GM12878 (cell line): Measurements from ENCODE around the gene CACNA2D3. TPM values are rescaled to one million over a fixed set of nuclear protein-coding genes. Genes with fewer than 3 reads are reported as not detected.

ENCODE experiments used
- ATAC-seq: fragments of 200-7000 bp; cut with Tn5 transposase; 3 replicates; pipeline ENCODE4 v1.9.1; 2020; ENCODE audit warnings: mild to moderate bottlenecking, moderate library complexity
- BruUV-seq: library from RNA; stranded (reverse); fragments of 400-500 nt; replicated peaks from 2 replicates; lab custom pipeline; 2021; lab: Mats Ljungman, UMichigan
- CTCF ChIA-PET: fragments of 300-600 bp; sonication (Branson Sonifier 250); formaldehyde crosslinking; extraction: SDS; loops from one replicate; lab custom pipeline; 2021; ENCODE audit warnings: inconsistent platforms; lab: Yijun Ruan, JAX
- POLR2A ChIA-PET: fragments of 350-600 bp; formaldehyde crosslinking; extraction: SDS; loops from one replicate; lab custom pipeline; 2021; ENCODE audit warnings: inconsistent platforms; lab: Charles Lee
- RAD21 ChIA-PET: fragments of 300-600 bp; sonication (Branson Sonifier 250); formaldehyde crosslinking; loops from one replicate; lab custom pipeline; 2023; ENCODE audit warnings: antibody characterized with exemption; ENCODE audit not compliant: unreplicated experiment; lab: Charles Lee
- SMC1A ChIA-PET: fragments of 300-600 bp; sonication (Branson Sonifier 250); formaldehyde crosslinking; loops from one replicate; lab custom pipeline; 2023; ENCODE audit not compliant: unreplicated experiment, uncharacterized antibody; lab: Charles Lee
- DNase-seq: peaks from one replicate; pipeline ENCODE4 v3.0.0-alpha.2; 2011; ENCODE audit warnings: low read depth, low spot score
- FAIRE-seq: peaks from 3 replicates; lab custom pipeline; 2011; peaks lifted over from hg19 to GRCh38; lab: Jason Lieb, UNC
- H2AFZ ChIP-seq: 2 replicates; pipeline ENCODE4 v1.6.0; 2011; ENCODE audit warnings: low read depth, low read length, control low read depth; ENCODE audit not compliant: control insufficient read depth
- H3K27ac ChIP-seq: 2 replicates; pipeline ENCODE4 v1.5.1; 2011; ENCODE audit warnings: control low read depth; ENCODE audit not compliant: control insufficient read depth, insufficient read depth
- H3K27me3 ChIP-seq, 2 experiments: replicated peaks in 1 of 2; 2 replicates each; pipeline versions ENCODE4 v1.6.0 to v1.6.1; 2011; ENCODE audit warnings: low read length in 1 of 2; ENCODE audit not compliant: control insufficient read depth in 2 of 2, insufficient read depth in 2 of 2
- H3K36me3 ChIP-seq, 2 experiments: 2 replicates each; pipeline ENCODE4 v1.5.1; 2011; ENCODE audit warnings: low read length in 1 of 2; ENCODE audit not compliant: control insufficient read depth in 2 of 2, insufficient read depth in 2 of 2
- H3K4me1 ChIP-seq: 2 replicates; pipeline ENCODE4 v1.6.1; 2011; ENCODE audit warnings: mild to moderate bottlenecking, low read length, moderate library complexity, mixed read lengths; ENCODE audit not compliant: control insufficient read depth, insufficient read depth
- H3K4me2 ChIP-seq: 2 replicates; pipeline ENCODE4 v1.6.0; 2011; ENCODE audit warnings: control low read depth; ENCODE audit not compliant: control insufficient read depth, insufficient read depth
- H3K4me3 ChIP-seq: fragments of 200-600 bp; sonication (generic); 2 replicates; pipeline ENCODE4 v1.5.1; 2016
- H3K79me2 ChIP-seq: 2 replicates; pipeline ENCODE4 v1.6.0; 2011; ENCODE audit warnings: low read length; ENCODE audit not compliant: control insufficient read depth, insufficient read depth
- H3K9ac ChIP-seq: 2 replicates; pipeline ENCODE4 v1.8.0; 2011; ENCODE audit warnings: low read length, control low read depth, mixed read lengths; ENCODE audit not compliant: control insufficient read depth, insufficient read depth
- H3K9me3 ChIP-seq: replicated peaks from 3 replicates; pipeline ENCODE4 v1.5.1; 2011; ENCODE audit warnings: mild to moderate bottlenecking, low read length; ENCODE audit not compliant: control insufficient read depth, insufficient read depth
- H4K20me1 ChIP-seq: 2 replicates; pipeline ENCODE4 v1.6.0; 2011; ENCODE audit not compliant: control insufficient read depth, insufficient read depth
- CREB1 ChIP-seq: IDR thresholded peaks from 2 replicates; pipeline ENCODE4 v1.6.1; 2012; ENCODE audit warnings: low read depth, mild to moderate bottlenecking, inconsistent platforms
- E4F1 ChIP-seq: fragments of 450-650 bp; IDR thresholded peaks from 2 replicates; pipeline ENCODE4 v1.6.1; 2018; ENCODE audit warnings: borderline replicate concordance, mild to moderate bottlenecking; ENCODE audit not compliant: partially characterized antibody
- HSF1 ChIP-seq: fragments of 150-350 bp; IDR thresholded peaks from 2 replicates; pipeline ENCODE4 v1.6.1; 2014; ENCODE audit warnings: mild to moderate bottlenecking, low read depth, low read length
- MXI1 ChIP-seq: fragments of 150-350 bp; IDR thresholded peaks from 2 replicates; pipeline ENCODE4 v1.6.1; 2011; ENCODE audit warnings: low read depth, mild to moderate bottlenecking, inconsistent platforms, low read length, improper control_type of control experiment
- NFYA ChIP-seq: IDR thresholded peaks from 2 replicates; pipeline ENCODE4 v1.6.1; 2011; ENCODE audit warnings: low read depth, mild to moderate bottlenecking, low read length, improper control_type of control experiment, borderline replicate concordance
- NR2F1 ChIP-seq: fragments of 450-650 bp; conservative IDR thresholded peaks from 2 replicates; pipeline ENCODE4 v1.6.1; 2017; ENCODE audit warnings: mild to moderate bottlenecking
- SREBF2 ChIP-seq: IDR thresholded peaks from 2 replicates; pipeline ENCODE4 v1.6.1; 2012; ENCODE audit warnings: mild to moderate bottlenecking, low read length
- WGBS: methylation state at CpG from one replicate; pipeline ENCODE4 v1.1.6; 2016; ENCODE audit warnings: low lambda C conversion rate; ENCODE audit not compliant: insufficient replicate concordance, insufficient coverage; ENCODE audit errors: missing lambda C conversion rate; 5-methylcytosine and 5-hydroxymethylcytosine counted together
- in situ Hi-C: fragments of 300-500 bp; cut with MboI; formaldehyde crosslinking; loops from 9 replicates; pipeline ENCODE4 v1.14.3; 2018; ENCODE audit warnings: mixed read lengths
- intact Hi-C: fragments of 100-400 bp; cut with micrococcal nuclease; formaldehyde crosslinking; loops from one replicate; pipeline ENCODE4 v1.14.2; 2022; ENCODE audit not compliant: unreplicated experiment
- polyA plus RNA-seq, 11 experiments: library from polyadenylated mRNA; depleted of rRNA in 4 of 11; unstranded in 6 of 11; stranded (reverse) in 5 of 11; fragments of >200 nt; fragmentation: Nextera tagmentation in 4 of 11; fragmentation: Illumina TruSeq in 1 of 11; extraction: Ambion mirVana in 4 of 11; extraction: Trizol in 1 of 11; gene quantifications; 1 replicate in 1 of 11; 2 replicates in 10 of 11; pipeline versions ENCODE4 v1.2.1 to v1.2.3, GENCODE V29; 2011 to 2016; ENCODE audit warnings: inconsistent platforms in 2 of 11, missing spikeins in 2 of 11, low read depth in 1 of 11
- total RNA-seq, 4 experiments: library from RNA; depleted of rRNA in 3 of 4; stranded (reverse); fragments of >200 nt in 3 of 4; fragmentation: Illumina TruSeq in 1 of 4; extraction: Trizol in 1 of 4; gene quantifications; 2 replicates each; pipeline versions ENCODE4 v1.2.1 to v1.2.3, GENCODE V29; 2013 to 2021
- TF ChIP-seq, protein P1 (sequence below): fragments of 450-650 bp; IDR thresholded peaks from 2 replicates; pipeline ENCODE4 v1.6.1; 2017; ENCODE audit warnings: borderline replicate concordance
- TF ChIP-seq, protein P2 (sequence below): fragments of 450-650 bp; IDR thresholded peaks from 2 replicates; pipeline ENCODE4 v1.6.1; 2014; ENCODE audit warnings: mild to moderate bottlenecking

CACNA2D3 gene
- total and polyA plus RNA-seq, 10 of the 15 experiments (the other 5 are each of a cell fraction or from before 2014, with no cell fraction given): not detected

DNA sequence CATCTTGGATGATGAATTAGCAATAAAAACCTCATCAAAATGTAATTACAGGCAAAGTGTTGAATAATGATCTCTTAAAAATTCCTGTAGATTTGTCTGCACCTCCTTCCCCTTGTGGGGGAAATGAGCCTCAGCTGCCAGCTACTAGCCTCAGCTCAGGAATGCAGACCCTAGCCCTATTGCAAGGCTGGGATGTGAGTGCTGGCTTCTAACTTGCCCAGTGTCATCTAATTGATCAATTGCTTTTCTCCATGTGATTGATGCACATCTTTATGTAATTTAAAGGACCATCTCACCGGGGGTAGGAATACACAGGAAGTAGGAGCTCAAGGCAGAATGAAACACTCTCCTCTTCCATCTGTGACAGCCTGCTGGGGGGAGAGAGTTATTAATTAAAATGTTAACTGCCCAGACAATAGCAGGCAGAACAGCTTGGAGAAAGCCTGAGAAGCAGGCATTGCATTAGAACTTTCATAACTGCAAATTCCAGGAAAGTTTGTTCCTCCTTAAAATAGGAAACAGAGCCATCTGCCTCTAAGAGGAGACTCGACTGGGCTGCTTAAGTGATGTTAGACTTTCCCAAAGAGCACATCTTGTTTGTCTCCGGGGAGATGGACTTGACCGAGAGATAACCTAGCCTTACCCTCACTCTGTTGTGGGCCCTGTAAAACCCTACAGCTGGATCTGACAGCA, 735.9 kb downstream of the CACNA2D3 start:
- POLR2A ChIA-PET: no interaction called here
- BruUV-seq: no TSS peak
- intact Hi-C loops: loop anchor here (10.0 kb wide), 2 partner anchors 577 to 867 kb away; no protein-coding TSS in a partner anchor
- CTCF ChIA-PET: no interaction called here
- SMC1A ChIA-PET: no interaction called here
- no peaks in the 10 kb centered on the region for H4K20me1 ChIP-seq
- FAIRE-seq (no peak), DNase-seq (no peak), ATAC-seq (no peak)
- no peak overlapping the region for H3K4me2 ChIP-seq
- 25% methylated on average over 4 of the region's 4 CpGs for WGBS
- H3K27me3 ChIP-seq: no peaks in the 10 kb centered on the region
- in situ Hi-C loops: loop anchor here (10.0 kb wide), 3 partner anchors 317 to 1397 kb away; no protein-coding TSS in a partner anchor
- H3K4me3 ChIP-seq: no peak overlapping the region
- H3K79me2 ChIP-seq: no peaks in the 10 kb centered on the region
- no peak overlapping the region for H2AFZ ChIP-seq
- no peaks in the 10 kb centered on the region for H3K9me3 ChIP-seq
- TF ChIP-seq NR2F1 (no peak), E4F1 (no peak), HSF1 (no peak), MXI1 (no peak), NFYA (no peak), CREB1 (no peak), SREBF2 (no peak)
- TF ChIP-seq, protein P1, sequence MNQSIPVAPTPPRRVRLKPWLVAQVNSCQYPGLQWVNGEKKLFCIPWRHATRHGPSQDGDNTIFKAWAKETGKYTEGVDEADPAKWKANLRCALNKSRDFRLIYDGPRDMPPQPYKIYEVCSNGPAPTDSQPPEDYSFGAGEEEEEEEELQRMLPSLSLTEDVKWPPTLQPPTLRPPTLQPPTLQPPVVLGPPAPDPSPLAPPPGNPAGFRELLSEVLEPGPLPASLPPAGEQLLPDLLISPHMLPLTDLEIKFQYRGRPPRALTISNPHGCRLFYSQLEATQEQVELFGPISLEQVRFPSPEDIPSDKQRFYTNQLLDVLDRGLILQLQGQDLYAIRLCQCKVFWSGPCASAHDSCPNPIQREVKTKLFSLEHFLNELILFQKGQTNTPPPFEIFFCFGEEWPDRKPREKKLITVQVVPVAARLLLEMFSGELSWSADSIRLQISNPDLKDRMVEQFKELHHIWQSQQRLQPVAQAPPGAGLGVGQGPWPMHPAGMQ: no peak
- TF ChIP-seq, protein P2, sequence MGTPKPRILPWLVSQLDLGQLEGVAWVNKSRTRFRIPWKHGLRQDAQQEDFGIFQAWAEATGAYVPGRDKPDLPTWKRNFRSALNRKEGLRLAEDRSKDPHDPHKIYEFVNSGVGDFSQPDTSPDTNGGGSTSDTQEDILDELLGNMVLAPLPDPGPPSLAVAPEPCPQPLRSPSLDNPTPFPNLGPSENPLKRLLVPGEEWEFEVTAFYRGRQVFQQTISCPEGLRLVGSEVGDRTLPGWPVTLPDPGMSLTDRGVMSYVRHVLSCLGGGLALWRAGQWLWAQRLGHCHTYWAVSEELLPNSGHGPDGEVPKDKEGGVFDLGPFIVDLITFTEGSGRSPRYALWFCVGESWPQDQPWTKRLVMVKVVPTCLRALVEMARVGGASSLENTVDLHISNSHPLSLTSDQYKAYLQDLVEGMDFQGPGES: no peak
- H3K27ac ChIP-seq: no peak overlapping the region
- no peak overlapping the region for H3K9ac ChIP-seq
- no peaks in the 10 kb centered on the region for H3K36me3 ChIP-seq
- RAD21 ChIA-PET: no interaction called here
- no peaks in the 10 kb centered on the region for H3K4me1 ChIP-seq
